Frontal cortex (tissue), 4 donors: ENCODE data around the gene CLECL1. TPM values are rescaled to one million over a fixed set of nuclear protein-coding genes. Genes with fewer than 3 reads are reported as not detected.
"Not testable (repeated sequence)": the region's sequence is repeated elsewhere in the genome, so short reads cannot be mapped to it uniquely, and the experiment has no call there.

ENCODE experiments used
- DNase-seq, 2 donors: peaks; one replicate each; pipeline ENCODE4 v3.0.0; 2012; ENCODE audit warnings: low spot score in 2 of 2
- FAIRE-seq: peaks from 2 replicates; lab custom pipeline; 2012; peaks lifted over from hg19 to GRCh38; lab: Jason Lieb, UNC
- total RNA-seq: library from RNA; depleted of rRNA; stranded (reverse); fragments of >200 nt; gene quantifications from one replicate; pipeline ENCODE4 v1.2.3, GENCODE V29; 2014
- donor health status: control.
- donor health status: control.
- donor health status: control.

Gene CLECL1
- total RNA-seq, 1 donor from 2014 or later: not detected

DNA sequence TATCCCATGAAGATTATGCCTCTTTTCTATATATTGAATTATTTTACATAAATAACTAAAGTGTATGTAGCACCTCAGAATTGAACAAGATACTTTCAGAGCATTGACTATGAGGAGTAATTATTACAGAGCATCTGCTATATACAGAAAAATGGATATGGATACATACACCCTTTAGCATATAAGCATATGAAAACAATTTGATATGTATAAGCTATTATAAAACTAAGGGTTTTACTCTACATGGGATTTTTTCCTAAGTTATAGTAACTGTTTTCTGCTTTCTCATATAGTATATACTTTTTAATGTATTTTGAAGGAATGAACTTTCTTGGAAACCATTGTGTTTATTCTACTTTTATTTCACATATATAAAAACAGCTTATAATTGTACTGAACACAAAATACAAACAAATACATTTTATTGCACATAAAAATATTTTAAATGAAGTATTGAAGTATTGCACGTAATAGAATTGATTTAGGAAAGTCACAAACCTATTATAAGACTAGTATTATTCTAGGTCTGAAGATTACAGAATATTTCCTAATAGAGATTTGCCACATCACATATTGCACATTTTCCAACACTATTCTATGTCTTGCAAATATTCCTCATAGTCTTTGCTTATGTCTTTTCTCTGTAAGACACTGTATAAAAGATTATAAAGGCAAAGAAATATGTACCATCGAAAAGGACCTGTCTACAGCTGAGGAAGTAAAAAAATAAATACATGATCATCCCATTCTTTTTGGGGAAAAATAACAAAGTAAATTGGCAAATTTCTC, 19.4 kb upstream of the CLECL1 start:
- DNase-seq (no peak), FAIRE-seq (peak; percentile 72)

DNA sequence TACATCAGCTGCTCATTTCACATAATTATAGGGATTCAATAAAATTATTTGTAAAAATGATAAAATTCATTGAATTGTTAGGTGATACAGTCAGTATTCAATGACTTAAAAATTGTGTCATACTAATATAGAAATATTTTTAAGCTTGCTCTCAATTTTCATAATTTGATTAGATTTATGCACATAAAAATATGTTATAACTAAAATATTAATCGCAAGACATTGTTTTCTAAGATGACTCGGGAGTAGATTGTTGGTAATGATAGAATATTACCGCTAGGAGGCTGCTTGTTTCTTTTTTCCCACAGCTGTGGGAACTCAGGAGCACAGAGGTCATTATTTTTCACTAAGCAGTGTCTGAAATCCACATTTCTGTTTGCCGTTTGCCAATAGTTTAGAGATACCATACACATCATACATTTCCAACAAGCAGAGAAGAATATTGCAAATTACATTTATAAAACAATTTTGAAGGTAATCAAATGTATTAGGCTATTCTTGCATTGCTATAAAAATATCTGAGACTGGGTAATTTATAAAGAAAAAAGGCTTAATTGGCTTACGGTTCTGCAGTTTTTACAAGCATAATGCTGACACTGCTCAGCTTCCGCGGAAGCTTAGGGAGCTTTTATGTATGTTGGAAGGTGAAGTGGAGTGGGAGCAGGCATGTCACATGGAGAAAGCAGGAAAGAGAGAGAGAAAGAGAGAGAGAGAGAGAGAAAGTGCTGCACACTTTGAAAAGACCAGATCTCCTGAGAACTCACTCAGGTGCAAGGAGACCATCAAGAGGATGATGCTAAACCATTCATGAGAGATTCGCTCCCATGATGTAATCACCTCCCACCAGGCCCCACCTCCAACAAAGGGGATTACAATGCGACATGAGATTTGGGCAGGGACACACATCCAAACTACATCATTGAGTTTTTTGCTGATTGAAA, 18.6 kb upstream of the CLECL1 start:
- DNase-seq: no peak
- FAIRE-seq: no peak

DNA sequence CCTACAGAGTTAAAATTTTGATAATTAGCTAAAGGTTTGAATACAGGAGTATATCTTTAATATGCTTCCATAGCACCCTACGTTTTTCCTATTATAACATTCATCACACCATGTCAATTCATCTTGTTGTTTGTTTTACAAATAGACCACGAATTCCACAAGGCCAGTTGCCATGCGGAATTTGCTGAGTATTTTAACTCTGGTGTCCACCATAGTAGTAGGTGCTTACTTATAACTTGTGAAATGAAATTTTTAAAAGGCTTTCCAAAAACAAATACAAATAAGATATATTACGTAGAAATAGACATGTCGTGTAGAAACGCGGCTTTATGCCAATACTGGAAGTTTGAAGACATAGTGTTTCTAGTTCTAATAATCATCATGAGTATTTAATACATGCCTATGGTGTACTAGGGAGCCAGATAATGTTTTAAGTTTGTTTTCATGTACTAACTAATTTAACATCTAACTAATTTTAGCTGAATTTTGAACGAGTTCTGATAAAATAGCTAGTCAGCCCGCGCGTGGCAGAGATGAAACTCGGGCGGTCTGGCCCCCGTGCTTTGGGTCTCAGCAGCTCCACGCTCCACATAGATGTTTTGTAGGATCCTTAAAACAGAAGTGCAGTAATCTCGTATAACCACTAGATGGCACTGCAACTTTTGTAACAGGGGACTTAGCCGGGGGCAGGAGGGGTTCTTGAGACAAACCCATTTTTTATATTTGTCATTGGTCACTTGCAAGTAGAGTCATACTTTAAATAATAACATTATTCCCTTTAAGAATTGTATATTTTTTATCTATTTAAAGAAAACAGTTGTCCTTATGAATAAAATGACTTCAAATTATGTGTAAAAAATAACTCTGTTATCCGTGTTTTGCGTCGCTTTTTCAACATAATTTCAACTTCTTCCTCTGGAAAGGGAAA, 17.6 kb upstream of the CLECL1 start:
- DNase-seq: peak; percentile 23 to 45
- peak; percentile 78 for FAIRE-seq

DNA sequence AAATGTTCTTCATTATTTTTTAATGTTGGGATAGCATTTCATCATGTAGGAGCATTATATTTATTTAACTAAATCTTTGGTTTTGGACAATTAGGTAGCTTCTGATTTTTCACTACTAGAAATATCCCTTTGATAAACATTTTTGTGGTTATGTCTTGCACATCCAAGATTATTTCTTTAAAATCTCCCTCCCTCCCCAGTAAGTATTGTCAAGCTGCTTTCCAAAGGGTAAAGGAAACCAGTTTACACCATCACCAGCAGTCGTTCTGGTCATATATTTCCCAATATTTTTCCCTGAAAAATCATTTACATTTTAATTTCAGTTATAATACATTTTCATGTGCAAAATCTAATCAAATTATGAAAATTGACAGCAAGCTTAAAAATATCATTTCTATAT, 16.7 kb upstream of the CLECL1 start:
- no peak for FAIRE-seq
- DNase-seq: no peak

DNA sequence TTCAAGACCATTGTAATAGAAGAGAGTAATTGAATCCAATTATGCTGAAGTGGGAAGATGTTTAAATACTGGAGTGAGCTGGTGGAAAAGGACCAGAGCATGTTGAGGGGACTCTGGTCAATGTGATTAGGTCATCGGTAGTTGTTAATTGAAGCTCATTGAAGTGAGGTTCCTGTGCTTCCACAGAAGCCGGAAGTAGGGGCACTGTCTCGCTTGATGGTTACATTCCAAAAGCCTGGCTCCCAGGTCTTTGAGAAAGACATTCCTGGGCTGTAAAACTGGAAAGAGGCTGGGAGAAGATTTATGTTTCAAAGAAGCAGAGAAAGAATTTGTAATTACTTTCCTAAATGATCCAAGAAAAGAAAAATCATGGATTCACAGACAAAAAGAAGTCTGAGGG, 12.3 kb upstream of the CLECL1 start:
- FAIRE-seq: no peak
- DNase-seq: no peak

DNA sequence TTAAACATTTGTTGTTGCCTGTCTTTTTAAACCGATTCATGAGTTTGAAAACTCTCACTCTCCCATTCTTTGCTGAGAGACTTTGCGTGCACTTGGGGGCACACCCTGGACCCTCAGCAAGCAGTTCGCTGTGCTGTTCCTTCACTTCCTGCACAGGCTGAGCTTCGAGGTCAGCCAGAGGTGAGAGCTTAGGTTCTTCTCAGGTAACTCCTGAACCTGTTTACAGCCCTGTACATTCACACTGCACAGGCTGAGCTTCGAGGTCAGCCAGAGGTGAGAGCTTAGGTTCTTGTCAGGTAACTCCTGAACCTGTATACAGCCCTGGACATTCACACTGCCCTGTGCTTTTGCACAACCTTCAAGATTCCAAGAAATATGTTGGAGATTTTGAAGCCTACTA, 9.8 kb upstream of the CLECL1 start:
- FAIRE-seq (no peak), DNase-seq (no peak)

DNA sequence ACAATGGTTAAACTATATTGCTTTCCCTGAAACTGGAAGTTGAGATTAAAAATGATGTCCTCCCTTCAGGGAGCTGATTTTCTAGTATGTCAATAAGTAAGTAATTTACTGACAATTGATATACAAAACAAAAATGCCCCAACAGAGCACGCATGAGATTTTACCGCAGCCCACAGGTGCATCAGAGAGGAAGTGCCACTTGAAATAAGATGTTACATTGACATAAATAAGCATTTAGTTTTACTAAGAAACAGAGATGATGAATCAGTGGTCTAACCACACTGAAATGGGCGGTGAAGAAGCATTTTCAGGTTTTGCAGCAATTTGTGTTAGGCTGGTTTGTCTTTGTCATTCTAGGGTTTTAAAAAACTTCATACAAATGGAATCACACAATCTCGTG, 8.8 kb upstream of the CLECL1 start:
- FAIRE-seq (no peak), DNase-seq (no peak)

DNA sequence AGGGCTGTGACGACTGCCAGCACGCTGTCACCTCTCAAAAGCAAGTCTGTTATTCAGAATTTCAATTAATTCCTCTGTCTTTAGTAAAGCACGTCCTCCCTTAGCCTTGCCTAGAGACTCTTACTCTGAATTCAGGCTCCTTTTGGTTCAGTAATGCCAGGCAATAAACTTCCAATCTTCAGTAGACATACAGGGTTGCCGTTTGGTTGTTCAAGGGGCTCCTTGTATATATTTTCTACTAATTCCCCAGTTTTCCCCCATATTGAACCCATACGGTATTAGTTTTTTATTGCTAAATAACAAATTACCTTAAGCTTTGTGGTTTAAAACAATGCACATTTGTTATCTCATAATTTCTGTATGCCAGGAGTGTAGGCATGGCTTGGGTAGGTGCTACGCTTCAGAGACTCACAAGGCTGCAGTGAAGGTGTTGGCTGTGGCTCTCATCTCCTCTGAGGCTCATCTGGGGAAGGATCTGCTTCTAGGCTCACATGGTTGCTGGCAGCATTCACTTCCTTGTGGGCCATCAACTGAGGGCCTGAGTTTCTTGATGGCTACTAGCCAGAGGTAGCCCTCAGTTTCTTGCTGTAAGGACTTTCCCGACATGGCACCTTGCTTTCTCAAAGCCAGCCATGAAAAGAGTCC, 7.3 kb upstream of the CLECL1 start:
- FAIRE-seq (no peak), DNase-seq (no peak)

DNA sequence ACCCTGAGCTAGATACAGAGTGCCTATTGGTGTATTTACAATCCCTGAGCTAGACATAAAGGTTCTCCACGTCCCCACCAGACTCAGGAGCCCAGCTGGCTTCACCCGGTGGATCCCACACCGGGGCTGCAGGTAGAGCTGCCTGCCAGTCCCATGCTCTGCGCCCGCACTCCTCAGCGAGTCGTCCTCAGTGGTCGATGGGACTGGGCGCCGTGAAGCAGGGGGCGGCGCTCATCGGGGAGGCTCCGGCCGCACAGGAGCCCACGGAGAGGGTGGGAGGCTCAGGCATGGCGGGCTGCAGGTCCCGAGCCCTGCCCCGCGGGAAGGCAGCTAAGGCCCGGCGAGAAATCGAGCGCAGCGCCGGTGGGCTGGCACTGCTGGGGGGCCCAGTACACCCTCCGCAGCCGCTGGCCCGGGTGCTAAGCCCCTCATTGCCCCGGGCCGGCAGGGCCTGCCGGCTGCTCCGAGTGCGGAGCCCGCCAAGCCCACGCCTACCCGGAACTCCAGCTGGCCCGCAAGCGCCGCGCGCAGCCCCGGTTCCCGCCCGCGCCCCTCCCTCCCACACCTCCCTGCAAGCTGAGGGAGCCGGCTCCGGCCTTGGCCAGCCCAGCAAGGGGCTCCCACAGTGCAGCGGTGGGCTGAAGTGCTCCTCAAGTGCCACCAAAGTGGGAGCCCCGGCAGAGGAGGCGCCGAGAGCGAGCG, 6.7 kb upstream of the CLECL1 start:
- not testable (repeated sequence) for FAIRE-seq, DNase-seq

DNA sequence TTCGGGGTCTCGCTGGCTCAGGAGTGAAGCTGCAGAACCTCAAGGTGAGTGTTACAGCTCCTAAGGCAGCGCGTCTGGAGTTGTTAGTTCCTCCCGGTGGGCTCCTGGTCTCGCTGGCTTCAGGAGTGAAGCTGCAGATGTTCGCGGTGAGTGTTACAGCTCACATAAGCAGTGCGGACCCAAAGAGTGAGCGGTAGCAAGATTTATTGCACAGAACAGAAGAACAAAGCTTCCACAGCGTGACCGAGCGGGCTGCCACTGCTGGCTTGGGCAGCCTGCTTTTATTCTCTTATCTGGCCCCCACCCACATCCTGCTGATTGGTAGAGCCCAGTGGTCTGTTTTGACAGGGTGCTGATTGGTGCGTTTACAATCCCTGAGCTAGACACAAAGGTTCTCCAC, 6.0 kb upstream of the CLECL1 start:
- not testable (repeated sequence) for DNase-seq, FAIRE-seq

DNA sequence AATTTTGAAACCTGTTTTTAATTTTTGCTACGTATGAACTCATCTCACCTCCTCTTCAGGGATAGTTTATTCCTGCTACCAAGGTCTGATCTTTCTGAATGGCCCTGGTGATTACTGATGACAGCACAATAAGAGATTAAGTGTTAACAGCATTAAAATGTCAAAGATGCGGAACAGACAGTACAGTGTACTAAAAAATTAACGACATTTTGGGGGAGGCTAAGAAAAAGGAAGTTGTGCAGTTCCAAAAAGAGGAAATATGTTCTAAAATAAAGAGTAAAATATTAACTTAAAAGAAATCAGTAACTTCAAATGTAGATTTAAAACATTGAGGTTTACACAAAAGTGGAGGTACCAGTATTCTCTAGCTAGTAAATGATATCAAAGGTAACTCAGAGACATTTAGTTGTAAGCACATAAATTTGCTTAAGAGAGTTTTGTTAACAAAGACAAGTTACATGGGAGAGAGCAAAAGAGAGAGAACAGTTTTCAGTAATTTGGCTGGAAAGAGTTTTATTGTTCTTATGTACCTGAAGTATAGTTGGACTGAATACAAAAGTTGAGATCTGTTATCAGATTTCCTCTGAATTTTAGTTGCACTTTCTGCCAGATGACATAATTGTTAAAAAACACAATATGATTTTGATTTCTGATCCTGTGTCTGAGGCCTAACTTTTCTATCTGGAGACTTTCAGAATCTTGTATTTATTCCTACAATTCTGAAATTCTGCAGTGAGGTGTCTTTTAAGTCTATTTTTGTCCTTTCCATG, 4.2 kb upstream of the CLECL1 start:
- DNase-seq (no peak), FAIRE-seq (no peak)

DNA sequence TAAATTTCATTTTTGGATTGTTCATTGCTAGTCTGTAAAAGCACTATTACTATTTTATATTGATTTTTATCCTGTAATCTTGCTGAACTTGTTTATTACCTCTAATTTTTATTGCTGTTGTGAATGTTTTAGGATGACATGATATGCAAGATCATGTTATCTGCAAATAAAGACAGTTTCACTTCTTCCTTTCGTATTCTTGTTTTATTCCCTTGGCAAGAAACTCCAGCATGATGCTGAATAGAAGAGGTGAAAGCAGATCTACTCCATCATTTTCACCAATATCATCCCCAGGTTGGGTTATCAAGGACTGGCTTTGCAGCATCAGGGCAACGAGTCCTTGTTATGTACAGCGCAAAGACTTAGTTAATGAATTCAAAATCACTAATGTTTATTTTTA, 2.7 kb upstream of the CLECL1 start:
- no peak for FAIRE-seq
- no peak for DNase-seq

DNA sequence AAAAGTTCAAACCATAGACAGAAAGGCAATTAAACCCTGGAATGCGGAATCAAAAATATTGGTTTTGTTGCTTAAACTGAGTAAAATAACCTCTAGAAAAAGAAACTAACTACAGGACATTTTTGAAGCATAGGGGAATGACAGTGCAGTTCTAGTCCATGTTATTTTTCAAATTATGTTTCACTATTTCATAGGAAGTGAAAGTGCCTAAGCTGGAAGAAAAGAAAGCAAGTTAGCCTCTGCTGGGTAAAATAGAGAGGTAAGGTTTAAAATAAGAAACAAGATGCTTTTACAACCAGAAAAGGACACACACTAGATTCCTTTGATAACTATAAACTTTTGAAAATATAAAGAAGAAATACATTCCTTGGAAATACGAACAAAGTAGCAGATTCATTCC, 1.1 kb downstream of the CLECL1 start:
- FAIRE-seq: no peak
- DNase-seq: no peak

DNA sequence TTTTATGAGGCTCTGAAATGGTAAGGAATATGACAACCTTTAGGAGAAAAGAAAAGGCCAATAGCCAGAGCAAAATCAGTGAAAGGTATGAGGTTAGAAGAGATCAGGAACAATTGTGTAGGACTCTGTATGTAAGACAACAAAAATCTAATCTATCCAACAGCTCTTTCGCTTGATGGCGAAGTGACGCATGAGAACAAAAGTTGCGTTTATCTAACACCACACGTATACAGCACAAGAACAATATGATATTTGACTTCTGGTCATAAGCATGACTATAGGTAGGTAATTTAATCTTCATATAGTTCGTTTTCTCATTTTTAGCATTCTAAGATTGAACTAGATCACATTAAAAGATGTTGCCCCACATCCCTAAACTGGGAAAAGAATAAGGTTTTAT, 1.5 kb downstream of the CLECL1 start:
- no peak for DNase-seq
- no peak for FAIRE-seq

DNA sequence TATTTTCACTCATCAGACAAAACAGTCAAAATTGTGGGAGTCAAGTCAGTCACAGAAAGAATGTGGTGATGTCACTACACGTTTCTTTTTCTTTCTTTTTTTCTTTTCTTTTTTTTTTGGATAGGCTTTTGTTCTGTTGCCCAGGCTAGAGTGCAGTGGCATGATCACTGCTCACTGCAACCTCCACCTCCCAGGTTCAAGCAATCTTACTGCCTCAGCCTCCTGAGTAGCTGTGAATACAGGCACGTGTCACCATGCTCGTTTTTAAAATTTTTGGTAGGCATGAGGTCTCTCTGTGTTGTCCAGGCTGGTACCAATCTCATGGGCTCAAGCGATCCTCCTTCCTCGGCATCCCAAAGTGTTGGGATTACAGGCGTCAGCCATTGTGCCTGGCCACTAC, 2.3 kb downstream of the CLECL1 start:
- DNase-seq: no peak
- no peak for FAIRE-seq

DNA sequence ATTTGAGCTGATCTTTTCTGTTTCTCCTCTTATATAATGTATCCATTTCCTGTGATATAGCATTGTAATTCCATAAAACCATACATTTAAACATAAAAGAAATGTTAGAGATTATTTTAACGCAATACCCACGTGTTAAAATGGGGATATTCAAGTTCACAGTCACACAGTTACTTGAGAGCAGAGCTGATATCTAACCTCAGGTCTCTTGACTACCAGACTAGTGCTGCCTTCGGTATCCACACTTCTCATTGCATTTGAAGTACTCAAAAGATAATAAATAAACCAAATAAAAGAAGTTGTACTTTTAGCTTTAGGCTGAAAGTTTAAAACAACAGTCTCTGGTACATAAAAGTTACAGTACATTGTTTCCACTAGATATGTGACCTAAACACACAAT, 2.9 kb downstream of the CLECL1 start:
- no peak for FAIRE-seq
- DNase-seq: no peak

DNA sequence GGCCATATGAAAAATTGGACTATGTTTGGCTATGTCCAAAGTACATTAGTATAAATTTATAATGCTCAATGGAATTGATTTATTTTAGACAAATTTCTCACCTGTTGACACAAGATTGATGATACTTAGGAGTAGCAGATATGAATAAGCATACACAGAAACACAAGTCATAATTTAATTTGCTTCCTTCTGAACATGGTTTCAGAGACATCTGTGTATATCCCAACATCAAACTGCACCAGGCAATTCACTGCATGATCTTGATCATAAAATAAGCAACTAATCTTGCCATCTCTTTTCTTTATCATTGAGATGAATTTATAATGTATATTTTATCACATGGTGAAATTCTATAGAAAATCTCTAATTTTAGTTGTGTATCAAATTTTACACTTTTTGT, 3.8 kb downstream of the CLECL1 start:
- no peak for FAIRE-seq
- no peak for DNase-seq

DNA sequence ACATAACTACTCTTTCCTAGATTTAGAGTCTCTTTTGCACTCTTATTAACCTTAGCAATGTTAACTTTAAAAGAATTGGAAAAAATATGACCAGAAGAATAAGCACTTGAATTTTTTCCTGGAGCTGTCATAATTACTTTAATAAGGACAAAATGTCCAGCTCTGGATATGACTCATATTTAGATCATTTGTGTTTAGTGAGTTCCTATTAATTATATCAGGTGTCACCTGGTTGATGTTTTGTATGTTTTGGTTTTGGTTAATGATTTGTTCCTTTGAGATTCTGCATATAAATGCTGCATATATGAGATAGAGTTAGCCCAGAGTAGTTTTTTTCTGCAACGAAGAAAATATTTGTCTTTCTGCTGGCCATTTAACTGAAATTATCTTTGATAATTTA, 5.1 kb downstream of the CLECL1 start:
- FAIRE-seq: no peak

More for the DNA sequence above, 5.1 kb downstream of the CLECL1 start:
- DNase-seq: no peak
